GM19468 (cell line): ENCODE data around the gene SLC25A13.
"Not testable (repeated sequence)": the region's sequence is repeated elsewhere in the genome, so short reads cannot be mapped to it uniquely, and the experiment has no call there.

ENCODE experiments used
- ATAC-seq: cut with Tn5 transposase; IDR thresholded peaks from one replicate; pipeline ENCODE4 v1.9.1; 2021; ENCODE audit warnings: mild to moderate bottlenecking, moderate library complexity, moderate number of reproducible peaks; ENCODE audit not compliant: unreplicated experiment; ENCODE audit errors: extremely low read depth

The SLC25A13 gene

GRCh38 chr7:96179341-96179740 lies 142.6 kb downstream of the SLC25A13 start:
- no peak for ATAC-seq

GRCh38 chr7:96178581-96178980 lies 143.3 kb downstream of the SLC25A13 start:
- no peak for ATAC-seq

GRCh38 chr7:96177353-96177752 lies 144.5 kb downstream of the SLC25A13 start:
- ATAC-seq: no peak

- ATAC-seq: no peak
These were observed 147.1 kb downstream of the SLC25A13 start for GRCh38 chr7:96174812-96175211.

GRCh38 chr7:96173781-96174180 lies 148.1 kb downstream of the SLC25A13 start:
- ATAC-seq: no peak

GRCh38 chr7:96169439-96169838 lies 152.5 kb downstream of the SLC25A13 start:
- no peak for ATAC-seq

- peak; percentile 19 for ATAC-seq
These were observed 154.5 kb downstream of the SLC25A13 start for GRCh38 chr7:96167424-96167823.

- ATAC-seq: no peak
These were observed 160.0 kb downstream of the SLC25A13 start for GRCh38 chr7:96161897-96162296.

GRCh38 chr7:96157856-96158255 lies 164.0 kb downstream of the SLC25A13 start:
- no peak for ATAC-seq

- not testable (repeated sequence) for ATAC-seq
These were observed 167.4 kb downstream of the SLC25A13 start for GRCh38 chr7:96154506-96154905.

- no peak for ATAC-seq
These were observed 169.2 kb downstream of the SLC25A13 start for GRCh38 chr7:96152706-96153105.

GRCh38 chr7:96151889-96152288 lies 170.0 kb downstream of the SLC25A13 start:
- no peak for ATAC-seq

GRCh38 chr7:96144260-96144526 lies 177.7 kb downstream of the SLC25A13 start:
- ATAC-seq: no peak

- no peak for ATAC-seq
These were observed 178.2 kb downstream of the SLC25A13 start for GRCh38 chr7:96143495-96144259.

- ATAC-seq: no peak
These were observed 185.2 kb downstream of the SLC25A13 start for GRCh38 chr7:96136600-96137239.

GRCh38 chr7:96135241-96135640 lies 186.7 kb downstream of the SLC25A13 start:
- no peak for ATAC-seq

- no peak for ATAC-seq
These were observed 190.4 kb downstream of the SLC25A13 start for GRCh38 chr7:96131525-96131924.

GRCh38 chr7:96127746-96128145 lies 194.2 kb downstream of the SLC25A13 start:
- no peak for ATAC-seq

GRCh38 chr7:96126382-96126781 lies 195.5 kb downstream of the SLC25A13 start:
- no peak for ATAC-seq

- ATAC-seq: no peak
These were observed 199.2 kb downstream of the SLC25A13 start for GRCh38 chr7:96122746-96123145.

- ATAC-seq: no peak
These were observed 200.1 kb downstream of the SLC25A13 start for GRCh38 chr7:96121752-96122151.
